Naive B cell (primary cell): ENCODE results near the gene TARS2. TPM values are rescaled to one million over a fixed set of nuclear protein-coding genes. Genes with fewer than 3 reads are reported as not detected.

ENCODE experiments used
- ATAC-seq, 2 donors: fragments of 150-1000 bp; cut with Tn5 transposase; 2 replicates each; pipeline ENCODE4 v1.10.0; 2021; ENCODE audit warnings: low read depth in 2 of 2, mild to moderate bottlenecking in 2 of 2, moderate library complexity in 2 of 2
- DNase-seq: peaks from one replicate; pipeline ENCODE4 v3.0.0; 2022
- H3K27ac Mint-ChIP-seq, 6 donors: one replicate each; pipeline ENCODE4 v1.8.0; 2020 to 2022; ENCODE audit warnings: mild to moderate bottlenecking in 6 of 6, mixed read lengths in 6 of 6, moderate library complexity in 5 of 6, inconsistent platforms in 2 of 6
- H3K27me3 Mint-ChIP-seq, 3 donors: one replicate each; pipeline ENCODE4 v1.8.0; 2021 to 2022; ENCODE audit warnings: mixed read lengths in 3 of 3, mild to moderate bottlenecking in 1 of 3
- H3K36me3 Mint-ChIP-seq, 2 donors: one replicate each; pipeline ENCODE4 v1.8.0; 2020 to 2022; ENCODE audit warnings: mixed read lengths in 2 of 2, inconsistent platforms in 1 of 2, mild to moderate bottlenecking in 1 of 2
- H3K4me1 Mint-ChIP-seq, 3 donors: one replicate each; pipeline ENCODE4 v1.8.0; 2020 to 2022; ENCODE audit warnings: mixed read lengths in 3 of 3, inconsistent platforms in 1 of 3, mild to moderate bottlenecking in 1 of 3, moderate library complexity in 1 of 3
- H3K4me3 Mint-ChIP-seq, 8 donors: one replicate each; pipeline ENCODE4 v1.8.0; 2020 to 2022; ENCODE audit warnings: mild to moderate bottlenecking in 8 of 8, mixed read lengths in 8 of 8, moderate library complexity in 8 of 8, inconsistent platforms in 2 of 8
- H3K9me3 Mint-ChIP-seq, 7 donors: one replicate each; pipeline ENCODE4 v1.8.0; 2020 to 2022; ENCODE audit warnings: mixed read lengths in 7 of 7, mild to moderate bottlenecking in 5 of 7, inconsistent platforms in 2 of 7, moderate library complexity in 1 of 7
- polyA plus RNA-seq, 6 donors: library from polyadenylated mRNA; unstranded; fragments of 300-500 nt; fragmentation: Illumina TruSeq; gene quantifications; one replicate each; pipeline ENCODE4 v1.2.3, GENCODE V29; 2021; ENCODE audit warnings: low read depth in 6 of 6

The TARS2 gene
- polyA plus RNA-seq, 6 donors from 2014 or later = 31.7 to 49.6 (median 37.4) TPM

- no peaks in the 10 kb centered on the region for H3K9me3 Mint-ChIP-seq
- peaks cover 0 to 3% of the 10 kb centered on the region in 2 donors for H3K36me3 Mint-ChIP-seq
- peak overlapping the region in 2 of 8 donors; percentile 62 to 84 for H3K4me3 Mint-ChIP-seq
- peaks cover 27 to 43% (median 37%) of the 10 kb centered on the region in 3 donors for H3K4me1 Mint-ChIP-seq
- DNase-seq (no peak), ATAC-seq (no peak)
- no peaks in the 10 kb centered on the region for H3K27me3 Mint-ChIP-seq
- peak overlapping the region in 2 of 6 donors; percentile 47 to 74 for H3K27ac Mint-ChIP-seq
Observed at GRCh38 chr1:150512846-150513245, 25.6 kb downstream of the TARS2 start.

DNA sequence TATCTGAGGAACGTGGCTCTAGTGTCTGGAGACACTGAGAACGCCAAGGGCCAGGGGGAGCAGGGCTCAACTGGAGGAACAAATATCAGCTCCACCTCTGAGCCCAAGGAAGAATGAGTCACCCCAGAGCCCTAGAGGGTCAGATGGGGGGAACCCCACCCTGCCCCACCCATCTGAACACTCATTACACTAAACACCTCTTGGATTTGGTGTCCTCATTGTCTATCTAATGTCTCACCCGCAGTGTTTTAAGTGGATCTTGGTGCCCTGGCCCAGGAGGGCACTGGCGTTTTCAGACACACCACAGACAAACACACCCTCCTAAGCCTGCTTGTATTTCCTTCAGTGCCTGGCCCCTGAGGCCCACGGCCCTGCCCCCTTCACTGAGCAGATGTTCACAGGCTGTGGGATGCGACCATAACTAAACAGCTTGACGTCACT, 26.2 kb downstream of the TARS2 start:
- Mint-ChIP-seq H3K27ac (peak overlapping the region in 3 of 6 donors; percentile 47 to 74 (median 60)), H3K36me3 (no peaks in the 10 kb centered on the region), H3K27me3 (no peaks in the 10 kb centered on the region), H3K9me3 (no peaks in the 10 kb centered on the region), H3K4me3 (peak overlapping the region in 3 of 8 donors; percentile 55 to 90 (median 84)), H3K4me1 (peaks cover 28 to 43% (median 37%) of the 10 kb centered on the region in 3 donors)
- DNase-seq (no peak), ATAC-seq (no peak)

DNA sequence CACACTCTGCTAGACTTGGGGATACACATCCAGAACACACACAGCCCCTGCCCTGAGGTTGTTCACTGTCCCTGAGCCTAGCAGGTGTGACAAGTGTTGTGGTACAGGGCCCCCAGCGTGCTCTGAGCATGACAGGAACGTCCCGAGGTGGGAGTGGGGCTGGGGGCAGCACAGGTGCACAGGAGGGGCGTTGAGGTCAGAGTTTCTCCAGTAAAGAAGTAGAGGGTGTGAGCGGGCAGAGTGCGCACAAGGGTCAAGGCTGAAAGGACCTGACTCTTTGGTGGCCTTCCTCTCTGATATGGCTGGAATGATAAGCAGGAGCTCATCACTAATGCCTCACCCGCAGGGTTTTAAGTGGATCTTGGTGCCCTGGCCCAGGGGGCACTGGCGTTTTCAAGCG, 27.0 kb downstream of the TARS2 start:
- H3K36me3 Mint-ChIP-seq = no peaks in the 10 kb centered on the region
- H3K27ac Mint-ChIP-seq = peak overlapping the region in 4 of 6 donors; percentile 6 to 95 (median 62)
- ATAC-seq (no peak), DNase-seq (no peak)
- peaks cover 28 to 43% (median 37%) of the 10 kb centered on the region in 3 donors for H3K4me1 Mint-ChIP-seq
- H3K27me3 Mint-ChIP-seq = no peaks in the 10 kb centered on the region
- peak overlapping the region; percentile 74 to 96 (median 92) for H3K4me3 Mint-ChIP-seq
- no peaks in the 10 kb centered on the region for H3K9me3 Mint-ChIP-seq

DNA sequence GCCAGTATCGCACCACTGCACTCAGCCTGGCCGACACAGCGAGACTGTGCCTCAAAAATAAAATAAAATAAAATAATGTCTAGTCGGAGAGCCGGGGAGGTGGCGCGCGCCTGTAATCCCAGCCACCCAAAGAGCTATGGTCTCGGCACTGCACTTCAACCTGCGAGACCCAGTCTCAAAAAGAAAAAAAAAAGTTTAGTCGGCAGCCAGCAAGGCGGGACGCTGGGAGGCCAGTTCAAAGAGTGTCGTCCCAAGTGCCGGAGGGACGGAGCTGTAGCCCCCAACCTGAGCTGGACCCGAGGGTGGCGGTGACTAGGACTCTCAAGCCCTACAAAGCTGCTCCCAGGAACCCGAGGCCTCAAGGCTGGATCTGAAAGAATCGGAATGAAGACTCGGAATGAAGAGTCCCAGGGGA, 27.7 kb downstream of the TARS2 start:
- H3K27me3 Mint-ChIP-seq = no peaks in the 10 kb centered on the region
- peaks cover 28 to 41% (median 36%) of the 10 kb centered on the region in 3 donors for H3K4me1 Mint-ChIP-seq
- DNase-seq (no peak), ATAC-seq (no peak)
- no peaks in the 10 kb centered on the region for H3K36me3 Mint-ChIP-seq
- no peaks in the 10 kb centered on the region for H3K9me3 Mint-ChIP-seq
- peak overlapping the region in 5 of 6 donors; percentile 60 to 95 (median 94) for H3K27ac Mint-ChIP-seq
- H3K4me3 Mint-ChIP-seq = peak overlapping the region; percentile 84 to 96 (median 94)

DNA sequence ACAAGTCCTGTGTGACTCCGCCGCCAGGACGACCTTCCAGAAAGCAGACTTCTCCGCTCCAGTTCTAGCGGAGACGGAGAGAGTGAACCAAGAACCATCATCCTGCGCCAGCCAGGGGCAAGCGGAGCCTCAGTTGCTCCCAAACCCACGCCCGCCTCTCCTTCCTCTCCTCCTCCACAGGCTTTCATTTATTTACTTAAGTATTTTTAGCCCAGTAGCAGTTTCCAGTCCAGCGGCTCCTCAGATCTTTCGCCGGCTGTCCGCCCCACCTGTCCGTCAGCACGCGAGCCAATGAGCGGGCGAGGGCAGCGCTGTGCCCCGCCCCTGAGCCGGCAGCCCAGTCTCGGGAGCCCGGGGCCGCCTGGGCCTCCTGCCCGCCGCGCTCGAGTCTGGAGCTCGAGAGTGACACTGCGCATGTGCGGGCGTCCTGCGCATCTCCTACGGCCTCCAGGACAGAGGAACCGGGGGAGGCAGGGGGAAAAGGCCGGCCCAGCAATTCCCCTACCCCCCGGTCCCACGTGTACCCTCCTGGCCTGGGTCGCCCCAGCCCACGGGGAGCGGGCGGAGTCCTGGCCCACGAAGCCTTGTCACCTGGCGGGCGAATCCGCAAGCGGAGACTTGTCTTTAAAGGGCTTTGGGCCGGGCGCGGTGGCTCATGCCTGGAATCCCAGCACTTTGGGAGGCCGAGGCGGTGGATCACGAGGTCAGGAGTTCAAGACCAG, 28.3 kb downstream of the TARS2 start, which contains the start of gene FALEC:
TSS of gene FALEC (plus strand) at position 425 of the 722 bp plus-strand sequence.
- H3K27ac Mint-ChIP-seq = peak within 1 kb of the TSS; percentile 76 to 97 (median 93)
- peaks cover 28 to 36% (median 30%) of the 10 kb centered on the region in 3 donors for H3K4me1 Mint-ChIP-seq
- H3K36me3 Mint-ChIP-seq = no peaks in the 10 kb centered on the region
- peak within 1 kb of the TSS; percentile 84 to 96 (median 94) for H3K4me3 Mint-ChIP-seq
- no peaks in the 10 kb centered on the region for H3K9me3 Mint-ChIP-seq
- peak; percentile 92 for DNase-seq
- peak; percentile 86 to 88 for ATAC-seq
- H3K27me3 Mint-ChIP-seq = no peaks in the 10 kb centered on the region

- Mint-ChIP-seq H3K36me3 (no peaks in the 10 kb centered on the region), H3K4me3 (peak overlapping the region; percentile 84 to 96 (median 94)), H3K9me3 (no peaks in the 10 kb centered on the region), H3K27ac (peak overlapping the region; percentile 76 to 95 (median 89)), H3K27me3 (no peaks in the 10 kb centered on the region), H3K4me1 (peaks cover 27 to 32% (median 28%) of the 10 kb centered on the region in 3 donors)
- DNase-seq (no peak), ATAC-seq (no peak)
Observed at GRCh38 chr1:150516050-150516591, 28.9 kb downstream of the TARS2 start.

- Mint-ChIP-seq H3K4me1 (peaks cover 27 to 32% (median 28%) of the 10 kb centered on the region in 3 donors), H3K9me3 (no peaks in the 10 kb centered on the region), H3K27me3 (no peaks in the 10 kb centered on the region), H3K36me3 (no peaks in the 10 kb centered on the region), H3K4me3 (peak overlapping the region; percentile 84 to 96 (median 94)), H3K27ac (peak overlapping the region; percentile 76 to 98 (median 96))
- ATAC-seq (peak; percentile 4 to 14), DNase-seq (no peak)
Observed at GRCh38 chr1:150516616-150517015, 29.4 kb downstream of the TARS2 start.

GRCh38 chr1:150521196-150521968, 34.2 kb downstream of the TARS2 start:
- Mint-ChIP-seq H3K27ac (peak overlapping the region in 1 of 6 donors; percentile 39), H3K27me3 (no peaks in the 10 kb centered on the region), H3K4me3 (no peak overlapping the region), H3K9me3 (no peaks in the 10 kb centered on the region), H3K36me3 (no peaks in the 10 kb centered on the region), H3K4me1 (peaks cover 12 to 15% (median 15%) of the 10 kb centered on the region in 3 donors)
- DNase-seq (no peak), ATAC-seq (no peak)

DNA sequence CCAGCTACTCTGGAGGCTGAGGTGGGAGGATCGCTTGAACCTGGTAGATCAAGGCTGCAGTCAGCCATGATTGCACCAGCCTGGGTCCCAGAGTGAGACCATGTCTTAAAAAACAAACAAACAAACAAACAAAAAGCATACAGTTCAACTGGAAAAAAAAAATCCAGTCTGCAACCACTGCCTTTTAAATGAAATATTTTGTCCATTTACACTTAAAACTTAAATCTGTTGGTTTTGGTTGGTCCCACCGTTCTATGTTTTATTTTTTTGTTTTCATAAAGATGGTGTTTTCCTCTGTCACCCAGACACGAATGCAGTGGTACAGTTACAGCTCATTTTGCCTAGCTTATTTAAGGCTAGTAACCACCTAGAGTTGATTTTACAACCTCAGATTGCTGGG, 38.1 kb downstream of the TARS2 start:
- ATAC-seq = no peak
- Mint-ChIP-seq H3K9me3 (no peaks in the 10 kb centered on the region), H3K36me3 (no peaks in the 10 kb centered on the region)

GRCh38 chr1:150528196-150528595, 41.0 kb downstream of the TARS2 start:
- no peaks in the 10 kb centered on the region for H3K27me3 Mint-ChIP-seq
- H3K4me1 Mint-ChIP-seq = peaks cover 4 to 7% (median 4%) of the 10 kb centered on the region in 3 donors
- H3K4me3 Mint-ChIP-seq = no peak overlapping the region
- no peaks in the 10 kb centered on the region for H3K36me3 Mint-ChIP-seq
- no peaks in the 10 kb centered on the region for H3K9me3 Mint-ChIP-seq
- no peak for DNase-seq
- no peak for ATAC-seq
- H3K27ac Mint-ChIP-seq = no peak overlapping the region

More for the DNA sequence above, 38.1 kb downstream of the TARS2 start:
- no peak for DNase-seq
- Mint-ChIP-seq H3K4me3 (no peak overlapping the region), H3K4me1 (no peaks in the 10 kb centered on the region), H3K27ac (no peak overlapping the region), H3K27me3 (no peaks in the 10 kb centered on the region)

DNA sequence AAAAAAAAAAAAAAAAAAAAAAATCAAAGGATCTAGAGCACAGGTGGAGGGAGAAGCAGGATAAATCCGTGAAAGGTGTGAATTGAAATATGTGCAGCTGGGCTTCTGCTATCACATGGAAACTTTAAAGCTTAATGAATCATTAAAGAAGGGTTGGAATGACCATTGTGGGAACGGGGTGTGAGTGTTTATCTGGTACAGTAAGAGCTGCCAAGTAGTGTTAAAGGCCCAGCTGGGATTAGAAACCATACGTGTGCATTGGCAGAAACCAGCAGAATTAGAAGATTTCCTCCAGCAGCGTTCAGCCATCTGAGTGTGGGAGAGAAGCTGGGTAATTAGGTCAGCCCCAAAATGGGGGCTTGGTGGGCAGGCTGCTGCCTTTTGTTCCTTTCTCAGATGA, 41.8 kb downstream of the TARS2 start:
- no peaks in the 10 kb centered on the region for H3K36me3 Mint-ChIP-seq
- peaks cover 4 to 7% (median 4%) of the 10 kb centered on the region in 3 donors for H3K4me1 Mint-ChIP-seq
- ATAC-seq (no peak), DNase-seq (no peak)
- no peaks in the 10 kb centered on the region for H3K9me3 Mint-ChIP-seq
- H3K4me3 Mint-ChIP-seq = no peak overlapping the region
- no peak overlapping the region for H3K27ac Mint-ChIP-seq
- no peaks in the 10 kb centered on the region for H3K27me3 Mint-ChIP-seq

DNA sequence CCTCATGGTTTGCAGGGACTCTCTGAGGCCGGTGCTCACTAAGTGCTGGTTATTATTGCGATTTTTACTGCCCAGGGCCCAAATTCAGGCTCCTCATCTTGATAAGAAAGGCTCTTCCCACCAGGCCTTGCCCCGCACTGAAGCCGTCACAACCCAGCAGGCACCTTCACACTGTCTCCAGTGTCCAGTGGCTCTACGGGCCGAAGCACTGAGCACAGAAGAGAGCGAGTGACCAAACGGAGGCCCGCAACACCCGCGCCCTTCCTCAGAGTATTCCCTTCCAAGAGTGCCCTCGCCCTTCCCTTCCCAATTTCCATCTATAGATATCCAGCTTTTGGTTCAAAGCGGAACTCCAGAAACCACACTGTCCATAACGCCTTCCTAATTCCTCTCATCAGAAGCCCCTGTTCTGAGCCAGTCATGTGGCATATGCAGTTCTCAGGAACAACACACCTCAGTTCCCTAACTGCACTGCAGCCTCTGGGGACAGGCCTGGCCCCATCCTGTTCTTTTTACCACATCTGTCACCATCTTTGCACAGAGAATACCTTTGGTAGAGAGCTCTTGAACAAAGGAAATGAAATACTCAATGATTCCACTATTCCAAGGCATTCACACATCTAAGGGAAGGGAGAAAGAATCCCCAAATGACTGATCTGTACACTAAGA, 43.4 kb downstream of the TARS2 start:
- DNase-seq (no peak), ATAC-seq (no peak)
- no peaks in the 10 kb centered on the region for H3K36me3 Mint-ChIP-seq
- no peak overlapping the region for H3K4me3 Mint-ChIP-seq
- no peaks in the 10 kb centered on the region for H3K27me3 Mint-ChIP-seq
- peak overlapping the region in 2 of 6 donors; percentile 23 to 54 for H3K27ac Mint-ChIP-seq
- no peaks in the 10 kb centered on the region for H3K9me3 Mint-ChIP-seq
- H3K4me1 Mint-ChIP-seq = peaks cover 4 to 7% (median 4%) of the 10 kb centered on the region in 3 donors

DNA sequence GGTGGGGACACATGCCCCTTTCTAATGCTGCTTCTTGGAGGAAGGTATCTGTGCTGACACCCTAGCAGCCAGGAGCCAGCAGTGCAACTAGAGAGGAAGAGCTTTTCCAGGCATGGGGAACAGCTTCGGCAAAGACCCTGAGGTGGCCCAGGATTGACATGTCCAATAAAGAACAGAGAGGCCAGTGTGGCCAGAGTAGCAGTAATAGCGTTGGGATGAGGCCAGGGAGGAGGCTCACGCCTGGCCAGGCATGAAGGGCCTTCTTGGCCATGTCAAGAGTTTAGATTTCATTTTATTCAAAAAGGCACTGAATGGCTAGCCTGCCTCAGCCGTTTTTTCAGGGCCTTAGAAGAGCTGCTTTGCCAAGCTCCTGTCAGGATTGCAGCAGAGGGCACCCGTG, 45.6 kb downstream of the TARS2 start:
- ATAC-seq = no peak
- no peaks in the 10 kb centered on the region for H3K36me3 Mint-ChIP-seq
- H3K4me1 Mint-ChIP-seq = peaks cover 4 to 7% (median 4%) of the 10 kb centered on the region in 3 donors
- DNase-seq = no peak
- H3K9me3 Mint-ChIP-seq = no peaks in the 10 kb centered on the region
- no peak overlapping the region for H3K4me3 Mint-ChIP-seq
- H3K27ac Mint-ChIP-seq = no peak overlapping the region
- H3K27me3 Mint-ChIP-seq = no peaks in the 10 kb centered on the region
